Sigmoid colon (tissue), 7 donors: ENCODE measurements around the gene KCP. TPM values are rescaled to one million over a fixed set of nuclear protein-coding genes. Genes with fewer than 3 reads are reported as not detected.

Source experiments
- DNase-seq: peaks from one replicate; pipeline ENCODE4 v3.0.0-alpha.2; 2019
- H3K27ac ChIP-seq, 4 donors: fragments of 200-600 bp; sonication (generic); one replicate each; pipeline ENCODE4 v1.5.1; 2016 to 2019; ENCODE audit warnings: mild to moderate bottlenecking in 1 of 4
- H3K27me3 ChIP-seq, 3 donors: fragments of 200-600 bp; sonication (generic); one replicate each; pipeline ENCODE4 v1.5.1; 2019; ENCODE audit warnings: mild to moderate bottlenecking in 1 of 3
- H3K36me3 ChIP-seq, 4 donors: fragments of 200-600 bp; sonication (generic); one replicate each; pipeline ENCODE4 v1.5.1; 2016 to 2019
- H3K4me1 ChIP-seq, 4 donors: fragments of 200-600 bp; sonication (generic); one replicate each; pipeline ENCODE4 v1.5.1; 2017 to 2019
- H3K4me3 ChIP-seq, 4 donors: fragments of 200-600 bp; sonication (generic); one replicate each; pipeline ENCODE4 v1.5.1; 2017 to 2019; ENCODE audit warnings: mild to moderate bottlenecking in 2 of 4, moderate library complexity in 1 of 4
- H3K9me3 ChIP-seq, 4 donors: fragments of 200-600 bp in 3 of 4; sonication (generic) in 3 of 4; one replicate each; pipeline versions ENCODE4 v1.5.1 to v1.6.1; 2013 to 2019
- EP300 ChIP-seq, 4 donors: sonication (generic); formaldehyde crosslinking; IDR thresholded peaks; one replicate each; pipeline ENCODE4 v1.6.1; 2017; ENCODE audit warnings: antibody characterized with exemption in 4 of 4
- POLR2A ChIP-seq, 2 donors: fragments of 450-650 bp; IDR thresholded peaks; one replicate each; pipeline ENCODE4 v1.6.1; 2016; ENCODE audit warnings: antibody characterized with exemption in 2 of 2, mild to moderate bottlenecking in 2 of 2, moderate library complexity in 2 of 2
- POLR2AphosphoS5 ChIP-seq, 4 donors: sonication (generic); formaldehyde crosslinking; IDR thresholded peaks; one replicate each; pipeline ENCODE4 v1.6.1; 2017; ENCODE audit warnings: antibody characterized with exemption in 4 of 4
- WGBS, 2 donors: extraction: QIAGEN DNeasy Blood & Tissue Kit; methylation state at CpG; one replicate each; pipeline ENCODE4 v1.1.7; 2013; 5-methylcytosine and 5-hydroxymethylcytosine counted together
- intact Hi-C: fragments of 100-400 bp; cut with DNase I; formaldehyde crosslinking; loops from one replicate; pipeline ENCODE4 v1.15.1; 2023
- polyA plus RNA-seq, 3 donors: library from polyadenylated mRNA; stranded (reverse); fragments of 200-250 nt; gene quantifications; one replicate each; pipeline ENCODE4 v1.2.3, GENCODE V29; 2013
- total RNA-seq, 4 donors: library from RNA; depleted of rRNA; stranded (reverse); fragments of >200 nt; gene quantifications; one replicate each; pipeline ENCODE4 v1.1.0, GENCODE V29; 2016
- TF ChIP-seq, protein P1 (sequence below), 4 experiments: fragments of 450-650 bp in 3 of 4; fragments of 200-600 bp in 1 of 4; IDR thresholded peaks; one replicate each; pipeline ENCODE4 v1.5.1; 2016 to 2019; ENCODE audit warnings: antibody characterized with exemption in 4 of 4, mild to moderate bottlenecking in 3 of 4, moderate library complexity in 2 of 4
- donor health status: healthy with polysubstance abuse.
- donor health status: Bipolar disorder and iron deficiency.
- donor health status: healthy.

Gene KCP
- total and polyA plus RNA-seq, 7 donors = 0.14 to 0.42 (median 0.32) TPM; not detected in 3

DNA sequence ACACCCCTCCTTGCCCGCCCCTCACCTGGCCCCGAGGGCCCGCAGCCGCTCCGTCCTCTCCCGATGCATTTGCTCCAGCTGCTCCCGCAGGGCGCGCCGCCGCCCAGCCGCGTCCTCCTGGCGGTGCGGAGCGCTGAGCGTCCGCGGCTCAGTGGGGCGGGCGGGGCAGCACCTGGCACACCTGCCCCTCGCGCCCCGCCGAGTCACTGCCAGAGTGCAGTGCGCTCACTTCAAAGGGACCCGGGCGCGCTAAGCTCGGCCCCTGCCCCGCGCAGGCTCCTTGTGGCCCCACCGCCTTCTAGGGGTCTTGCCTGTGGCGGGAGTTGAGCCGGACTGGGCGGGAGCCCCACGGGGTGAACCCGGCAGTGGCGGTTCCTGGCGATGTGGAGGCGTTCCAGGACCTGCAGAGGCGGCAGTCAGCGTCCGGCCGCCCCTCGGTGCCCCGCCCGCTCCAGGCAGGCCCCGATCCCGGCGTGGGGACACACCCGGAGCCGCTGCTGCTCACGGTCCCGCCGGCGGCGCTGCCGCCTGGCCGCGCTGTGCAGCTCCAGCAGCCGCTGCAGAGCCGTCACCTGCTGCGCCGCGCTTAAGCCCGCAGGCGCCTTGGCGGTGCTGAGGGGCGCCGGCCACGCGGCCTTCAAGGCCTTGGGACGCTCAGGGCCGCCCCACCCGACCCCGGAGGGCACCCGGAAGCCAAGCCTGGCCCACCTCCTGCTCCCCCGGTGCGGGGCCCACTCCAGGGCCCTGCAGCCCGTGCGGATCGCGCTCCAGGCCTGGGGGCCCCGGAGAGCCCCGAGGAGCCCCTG is 41.2 kb downstream of the KCP start:
- no peak for TF ChIP-seq POLR2AphosphoS5 (IDR thresholded peaks at IDR 0.05)
- no peak for TF ChIP-seq EP300 (IDR thresholded peaks at IDR 0.05)
- TF ChIP-seq, protein P1, sequence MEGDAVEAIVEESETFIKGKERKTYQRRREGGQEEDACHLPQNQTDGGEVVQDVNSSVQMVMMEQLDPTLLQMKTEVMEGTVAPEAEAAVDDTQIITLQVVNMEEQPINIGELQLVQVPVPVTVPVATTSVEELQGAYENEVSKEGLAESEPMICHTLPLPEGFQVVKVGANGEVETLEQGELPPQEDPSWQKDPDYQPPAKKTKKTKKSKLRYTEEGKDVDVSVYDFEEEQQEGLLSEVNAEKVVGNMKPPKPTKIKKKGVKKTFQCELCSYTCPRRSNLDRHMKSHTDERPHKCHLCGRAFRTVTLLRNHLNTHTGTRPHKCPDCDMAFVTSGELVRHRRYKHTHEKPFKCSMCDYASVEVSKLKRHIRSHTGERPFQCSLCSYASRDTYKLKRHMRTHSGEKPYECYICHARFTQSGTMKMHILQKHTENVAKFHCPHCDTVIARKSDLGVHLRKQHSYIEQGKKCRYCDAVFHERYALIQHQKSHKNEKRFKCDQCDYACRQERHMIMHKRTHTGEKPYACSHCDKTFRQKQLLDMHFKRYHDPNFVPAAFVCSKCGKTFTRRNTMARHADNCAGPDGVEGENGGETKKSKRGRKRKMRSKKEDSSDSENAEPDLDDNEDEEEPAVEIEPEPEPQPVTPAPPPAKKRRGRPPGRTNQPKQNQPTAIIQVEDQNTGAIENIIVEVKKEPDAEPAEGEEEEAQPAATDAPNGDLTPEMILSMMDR (IDR thresholded peaks at IDR 0.05) = peak in 2 of 4 experiments; percentile 14 to 17
- no peak for TF ChIP-seq POLR2A (IDR thresholded peaks at IDR 0.05)
- peak overlapping the region; percentile 33 to 59 (median 58) for H3K4me3 ChIP-seq
- H3K36me3 ChIP-seq = peaks cover 6 to 19% (median 10%) of the 10 kb centered on the region in 4 donors
- no peaks in the 10 kb centered on the region for H3K9me3 ChIP-seq
- H3K4me1 ChIP-seq = peaks cover 0 to 22% (median 21%) of the 10 kb centered on the region in 4 donors
- peak overlapping the region in 2 of 4 donors; percentile 39 to 49 for H3K27ac ChIP-seq
- intact Hi-C loops = loop anchor here (5.0 kb wide), 1 partner anchor 132 kb away; the partner anchor contains the start of gene CALU
- 1% methylated on average over 86 of the region's 86 CpGs for WGBS, 2 donors
- DNase-seq = peak; percentile 84
- no peaks in the 10 kb centered on the region for H3K27me3 ChIP-seq

DNA sequence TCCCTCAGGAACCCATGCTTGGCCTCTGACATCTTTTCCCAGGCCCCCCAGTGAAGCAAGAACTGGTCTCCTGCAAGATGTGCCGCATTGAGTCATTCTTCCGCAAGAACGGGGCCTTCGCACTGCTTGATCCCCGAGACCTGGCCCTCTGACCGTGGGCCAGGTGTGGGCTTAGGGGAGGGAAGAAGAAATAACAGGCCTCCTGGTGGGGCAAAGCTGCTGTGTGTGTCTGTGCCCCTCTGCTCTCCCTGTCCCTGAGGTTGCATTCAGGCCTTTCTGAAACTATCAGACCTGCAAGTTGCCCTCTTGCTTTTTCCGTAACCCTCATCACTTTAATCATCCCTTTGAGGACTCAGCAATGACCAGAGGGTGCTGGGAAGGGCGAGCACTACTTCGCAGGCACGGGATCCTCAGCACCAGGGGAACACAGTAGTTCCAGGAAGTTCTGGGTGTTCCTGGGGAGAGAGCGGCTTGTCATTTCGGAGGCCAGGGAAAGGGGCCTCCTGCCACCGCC is 41.8 kb downstream of the KCP start:
- Histone ChIP-seq H3K4me1 (peaks cover 0 to 29% (median 28%) of the 10 kb centered on the region in 4 donors), H3K36me3 (peaks cover 6 to 19% (median 10%) of the 10 kb centered on the region in 4 donors), H3K9me3 (no peaks in the 10 kb centered on the region), H3K27ac (peak overlapping the region in 1 of 4 donors; percentile 49), H3K27me3 (no peaks in the 10 kb centered on the region), H3K4me3 (peak overlapping the region; percentile 33 to 59 (median 58))
- no peak for DNase-seq
- WGBS, 2 donors = 14 to 43% methylated on average over 13 of the region's 13 CpGs
- intact Hi-C loops = loop anchor here (5.0 kb wide), 1 partner anchor 131 kb away; the partner anchor contains the start of gene CALU
- TF ChIP-seq POLR2A (IDR thresholded peaks at IDR 0.05) (no peak), EP300 (IDR thresholded peaks at IDR 0.05) (no peak), POLR2AphosphoS5 (IDR thresholded peaks at IDR 0.05) (no peak)
- TF ChIP-seq, protein P1 (IDR thresholded peaks at IDR 0.05) = no peak

DNA sequence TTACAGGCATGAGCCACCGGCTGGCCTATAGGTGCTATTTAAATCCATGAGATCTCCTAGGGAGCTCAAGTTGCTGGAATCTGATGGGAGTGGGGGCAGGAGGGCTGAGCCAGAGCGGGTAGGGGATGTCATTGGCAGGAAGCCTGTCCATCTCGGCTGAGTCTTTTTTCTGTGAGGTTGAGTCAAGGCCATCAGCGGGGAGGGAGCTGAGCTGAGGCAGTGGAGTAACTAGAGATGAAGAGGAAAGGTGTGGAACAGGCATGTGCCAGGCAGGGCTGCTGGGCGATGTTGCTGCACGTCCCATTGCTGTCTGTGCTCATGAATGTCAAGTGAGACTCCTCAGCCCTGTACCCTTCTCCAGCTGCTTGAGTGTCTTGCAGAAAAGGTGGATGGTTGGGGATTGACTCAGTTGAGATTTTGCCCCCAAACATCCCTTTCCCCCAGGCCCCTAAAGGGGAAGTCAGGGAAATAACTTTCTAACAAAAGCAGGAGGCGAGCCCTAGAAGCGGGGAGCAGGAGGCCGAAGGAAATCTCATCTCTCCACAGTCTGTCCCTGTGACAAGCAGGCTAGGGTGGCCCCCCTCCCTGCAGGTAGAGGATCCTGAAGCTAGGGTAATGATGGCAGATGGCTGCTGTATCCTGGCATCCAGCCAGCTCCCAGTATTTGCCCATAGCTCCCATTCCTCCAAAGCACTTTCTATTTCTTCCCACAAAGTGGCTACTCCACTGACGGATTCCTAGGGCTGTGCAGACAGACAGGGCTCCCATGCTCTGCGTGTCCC is 42.5 kb downstream of the KCP start:
- TF ChIP-seq POLR2AphosphoS5 (IDR thresholded peaks at IDR 0.05) = no peak
- TF ChIP-seq EP300 (IDR thresholded peaks at IDR 0.05) = no peak
- TF ChIP-seq POLR2A (IDR thresholded peaks at IDR 0.05) = no peak
- TF ChIP-seq, protein P1 (IDR thresholded peaks at IDR 0.05) = no peak
- intact Hi-C loops = loop anchor here (5.0 kb wide), 1 partner anchor 131 kb away; the partner anchor contains the start of gene CALU
- no peak for DNase-seq
- Histone ChIP-seq H3K4me3 (no peak overlapping the region), H3K27ac (no peak overlapping the region), H3K9me3 (no peaks in the 10 kb centered on the region), H3K4me1 (peaks cover 0 to 35% (median 31%) of the 10 kb centered on the region in 4 donors), H3K36me3 (peaks cover 6 to 19% (median 10%) of the 10 kb centered on the region in 4 donors), H3K27me3 (no peaks in the 10 kb centered on the region)
- WGBS, 2 donors = 54 to 81% methylated on average over 11 of the region's 11 CpGs

DNA sequence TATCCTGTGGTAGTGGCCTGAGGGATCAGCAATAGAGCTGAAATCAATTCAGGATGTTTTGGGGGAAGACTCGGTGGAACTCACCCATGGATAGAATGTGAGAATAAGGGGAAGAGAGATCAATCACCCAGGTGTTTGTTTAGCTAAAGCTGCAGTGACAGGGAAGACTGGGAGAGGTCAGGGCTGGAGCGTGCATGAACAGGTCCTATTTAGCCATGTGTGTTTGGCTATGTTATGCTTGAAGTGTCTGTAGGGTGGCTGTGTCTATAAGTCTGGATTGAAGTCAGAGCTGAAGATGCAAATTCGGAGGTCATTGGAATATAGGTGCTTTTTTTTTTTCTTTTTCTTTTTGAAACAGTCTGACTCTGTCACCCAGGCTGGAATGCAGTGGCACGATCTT is 43.3 kb downstream of the KCP start:
- 87 to 91% methylated on average over 4 of the region's 4 CpGs for whole genome bisulfite sequencing, 2 donors
- Histone ChIP-seq H3K27me3 (no peaks in the 10 kb centered on the region), H3K4me3 (no peak overlapping the region), H3K9me3 (no peaks in the 10 kb centered on the region), H3K27ac (no peak overlapping the region), H3K36me3 (peaks cover 6 to 19% (median 10%) of the 10 kb centered on the region in 4 donors), H3K4me1 (peaks cover 0 to 39% (median 34%) of the 10 kb centered on the region in 4 donors)
- no peak for DNase-seq
- no peak for TF ChIP-seq POLR2AphosphoS5 (IDR thresholded peaks at IDR 0.05)
- no peak for TF ChIP-seq EP300 (IDR thresholded peaks at IDR 0.05)
- TF ChIP-seq POLR2A (IDR thresholded peaks at IDR 0.05) = no peak
- TF ChIP-seq, protein P1 (IDR thresholded peaks at IDR 0.05) = no peak
- intact Hi-C loops = loop anchor here (5.0 kb wide), 1 partner anchor 130 kb away; the partner anchor contains the start of gene CALU
